Panc1 (cell line): ENCODE results near the gene LLPH. TPM values are rescaled to one million over a fixed set of nuclear protein-coding genes. Genes with fewer than 3 reads are reported as not detected.

ENCODE experiments used
- ATAC-seq: fragments of 200-7000 bp; cut with Tn5 transposase; 2 replicates; pipeline ENCODE4 v1.9.1; 2020; ENCODE audit warnings: mild to moderate bottlenecking, moderate library complexity
- BruUV-seq: library from RNA; stranded (reverse); fragments of 400-500 nt; replicated peaks from 2 replicates; lab custom pipeline; 2021; lab: Mats Ljungman, UMichigan
- CTCF ChIA-PET: fragments of 300-600 bp; sonication (Branson Sonifier 250); formaldehyde crosslinking; loops from one replicate; lab custom pipeline; 2022; ENCODE audit warnings: antibody characterized with exemption; lab: Charles Lee
- POLR2A ChIA-PET: fragments of 300-600 bp; sonication (Branson Sonifier 250); formaldehyde crosslinking; loops from one replicate; lab custom pipeline; 2022; ENCODE audit warnings: antibody characterized with exemption; lab: Charles Lee
- DNase-seq: peaks from one replicate; pipeline ENCODE4 v3.0.0-alpha.2; 2010; ENCODE audit warnings: low read depth, low spot score
- H3K27ac ChIP-seq: 2 replicates; pipeline ENCODE4 v1.5.1; 2011; ENCODE audit warnings: mild to moderate bottlenecking, low read length, inconsistent platforms
- H3K27me3 ChIP-seq: fragments of 200-500 bp; sonication (Bioruptor generic); 2 replicates; pipeline ENCODE4 v1.6.0; 2014; ENCODE audit warnings: low read length, inconsistent platforms; ENCODE audit not compliant: control insufficient read depth, insufficient read depth
- H3K36me3 ChIP-seq: fragments of 200-500 bp; sonication (Bioruptor generic); 2 replicates; pipeline ENCODE4 v1.5.1; 2014; ENCODE audit warnings: inconsistent platforms, mild to moderate bottlenecking, low read length, moderate library complexity; ENCODE audit not compliant: control insufficient read depth, insufficient read depth
- H3K4me1 ChIP-seq: 2 replicates; pipeline ENCODE4 v1.5.1; 2011; ENCODE audit warnings: inconsistent platforms, mild to moderate bottlenecking, low read length, moderate library complexity; ENCODE audit not compliant: control insufficient read depth, insufficient read depth
- H3K4me3 ChIP-seq, 2 experiments: 2 replicates each; pipeline ENCODE4 v1.5.1; 2011 to 2012; ENCODE audit warnings: low read depth in 2 of 2, low read length in 2 of 2, mild to moderate bottlenecking in 2 of 2, inconsistent platforms in 1 of 2, moderate library complexity in 1 of 2
- H3K9me3 ChIP-seq: fragments of 200-500 bp; sonication (Bioruptor generic); 2 replicates; pipeline ENCODE4 v1.5.1; 2014; ENCODE audit warnings: low read depth, mild to moderate bottlenecking, inconsistent platforms, low read length, moderate library complexity; ENCODE audit not compliant: control insufficient read depth, insufficient read depth
- CTCF ChIP-seq: fragments of 450-650 bp; IDR thresholded peaks from 2 replicates; pipeline ENCODE4 v1.5.1; 2017; ENCODE audit warnings: mild to moderate bottlenecking
- POLR2AphosphoS5 ChIP-seq: IDR thresholded peaks from 2 replicates; pipeline ENCODE4 v1.6.1; 2012; ENCODE audit warnings: mild to moderate bottlenecking, low read depth, low read length, moderate library complexity
- REST ChIP-seq, 2 experiments: IDR thresholded peaks; 2 replicates each; pipeline ENCODE4 v1.6.1; 2011 to 2012; ENCODE audit warnings: low read depth in 2 of 2, control low read depth in 1 of 2, low read length in 1 of 2, mild to moderate bottlenecking in 1 of 2, moderate library complexity in 1 of 2; ENCODE audit not compliant: insufficient read depth in 1 of 2
- SIN3A ChIP-seq: IDR thresholded peaks from 2 replicates; pipeline ENCODE4 v1.6.1; 2012; ENCODE audit warnings: low read depth, mild to moderate bottlenecking, low read length, moderate library complexity, borderline replicate concordance; ENCODE audit not compliant: insufficient read depth
- TCF7L2 ChIP-seq: IDR thresholded peaks from 2 replicates; pipeline ENCODE4 v1.6.1; 2011; ENCODE audit warnings: mild to moderate bottlenecking, low read depth, low read length, inconsistent platforms
- in situ Hi-C: cut with HindIII; loops from 2 replicates; pipeline ENCODE4 v1.10.0; 2016; ENCODE audit warnings: low sequenced_read_pairs, low pct_unique_long_range_greater_than_20kb
- intact Hi-C: fragments of 100-400 bp; cut with micrococcal nuclease; formaldehyde crosslinking; loops from one replicate; pipeline ENCODE4 v1.10.0; 2022; ENCODE audit not compliant: unreplicated experiment
- total RNA-seq: library from RNA; stranded (reverse); gene quantifications from one replicate; pipeline ENCODE4 v1.2.1, GENCODE V29; 2021; ENCODE audit not compliant: unreplicated experiment

The LLPH gene
- total RNA-seq, 1 experiment from 2014 or later: 40.5 TPM

DNA sequence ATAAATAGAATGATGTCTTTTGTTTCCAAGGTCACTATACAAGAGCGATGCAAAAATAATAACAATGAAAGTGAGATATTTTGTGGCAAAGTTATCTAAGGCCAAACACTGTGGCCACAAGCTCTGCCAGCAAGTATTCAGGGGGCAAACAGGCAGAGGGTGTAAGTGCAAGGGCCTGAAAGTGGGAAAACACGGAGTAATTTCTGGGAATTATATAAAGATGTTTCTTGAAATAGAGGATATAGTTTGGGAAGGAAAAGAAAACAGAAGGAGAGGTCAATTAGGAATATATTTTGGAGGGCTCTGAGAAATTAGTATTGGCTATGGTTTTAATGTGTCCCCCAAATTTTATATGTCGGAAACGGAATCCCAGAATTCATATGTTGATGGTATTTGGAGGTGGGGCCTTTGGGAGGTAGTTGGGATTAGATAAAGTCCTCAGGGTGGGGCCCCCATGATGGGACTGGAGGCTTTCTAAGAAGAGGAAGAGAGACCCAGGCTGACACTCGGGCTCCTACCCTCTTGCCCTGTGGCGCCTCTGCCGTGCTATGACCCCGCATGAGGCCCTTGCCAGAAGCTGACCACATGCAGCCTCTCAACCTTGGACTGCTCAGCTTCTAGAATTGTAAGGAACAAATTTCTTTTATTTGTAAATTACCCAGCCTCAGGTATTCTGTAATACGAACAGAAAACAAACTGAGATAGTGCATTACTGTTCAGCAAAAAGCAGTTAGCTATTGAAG lies 60.0 kb downstream of the LLPH start:
- ChIA-PET CTCF (no interaction called here), POLR2A (no interaction called here)
- TF ChIP-seq SIN3A (no peak), POLR2AphosphoS5 (no peak), REST (IDR thresholded peaks at IDR 0.05; ENCODE audit: insufficient read depth in 1 of 2, low read depth in 2 of 2, low read length in 1 of 2) (no peak), CTCF (no peak), TCF7L2 (no peak)
- no peak for ATAC-seq
- Histone ChIP-seq H3K4me3 (no peak overlapping the region), H3K36me3 (no peaks in the 10 kb centered on the region), H3K27me3 (no peaks in the 10 kb centered on the region), H3K27ac (no peak overlapping the region), H3K9me3 (no peaks in the 10 kb centered on the region), H3K4me1 (peaks cover 2% of the 10 kb centered on the region; the same call in 1 of the 2 replicates)
- intact Hi-C loops (no loop called here), in situ Hi-C loops (no loop called here)
- no TSS peak for BruUV-seq
- DNase-seq: no peak

DNA sequence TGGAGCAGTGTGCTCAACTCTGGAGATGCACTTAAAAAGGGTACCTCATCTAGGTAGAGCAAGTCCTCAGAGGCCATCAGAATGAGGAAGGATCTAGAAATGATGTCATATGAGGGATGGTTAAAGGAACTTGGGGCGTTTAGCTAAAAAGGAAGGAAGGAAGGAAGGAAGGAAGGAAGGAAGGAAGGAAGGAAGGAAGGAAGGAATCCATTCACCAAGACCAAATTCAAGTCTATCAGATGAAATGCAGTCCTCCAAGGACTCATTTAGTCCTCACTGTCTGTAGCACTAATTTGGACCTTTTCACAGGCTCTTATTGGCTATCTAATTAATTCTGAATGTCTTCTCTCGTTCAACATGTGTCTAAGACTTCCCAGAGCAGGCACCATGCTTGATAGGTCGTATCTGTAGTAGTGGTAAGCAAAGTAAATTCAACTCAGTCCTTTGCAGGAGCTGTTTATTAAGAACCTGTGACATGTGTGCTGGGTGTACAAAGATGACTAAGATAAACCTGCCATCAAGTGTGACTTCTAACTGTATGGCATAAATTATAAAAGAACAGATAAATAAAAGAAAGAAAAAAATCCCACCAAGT lies 63.5 kb downstream of the LLPH start:
- BruUV-seq: no TSS peak
- DNase-seq (no peak), ATAC-seq (no peak; the same call in 1 of the 2 replicates)
- intact Hi-C loops (no loop called here), in situ Hi-C loops (no loop called here)
- H3K27ac ChIP-seq: no peak overlapping the region
- ChIA-PET POLR2A (no interaction called here), CTCF (no interaction called here)
- no peaks in the 10 kb centered on the region for H3K27me3 ChIP-seq
- H3K9me3 ChIP-seq: no peaks in the 10 kb centered on the region
- H3K4me3 ChIP-seq: no peak overlapping the region
- TF ChIP-seq SIN3A (no peak), REST (IDR thresholded peaks at IDR 0.05; ENCODE audit: insufficient read depth in 1 of 2, low read depth in 2 of 2, low read length in 1 of 2) (no peak), CTCF (no peak), POLR2AphosphoS5 (no peak), TCF7L2 (no peak)
- no peaks in the 10 kb centered on the region for H3K4me1 ChIP-seq
- no peaks in the 10 kb centered on the region for H3K36me3 ChIP-seq
